K562 (cell line): ENCODE measurements around the gene APOBEC3F. TPM values are rescaled to one million over a fixed set of nuclear protein-coding genes. Genes with fewer than 3 reads are reported as not detected.

Experiments
- ATAC-seq: fragments of 200-7000 bp; cut with Tn5 transposase; 3 replicates; pipeline ENCODE4 v1.9.1; 2020; ENCODE audit warnings: moderate library complexity
- BruUV-seq: library from RNA; stranded (reverse); fragments of 400-500 nt; replicated peaks from 2 replicates; lab custom pipeline; 2021; lab: Mats Ljungman, UMichigan
- CTCF ChIA-PET: fragments of 300-600 bp; formaldehyde crosslinking; extraction: SDS; loops from one replicate; lab custom pipeline; 2021; ENCODE audit warnings: low intra/inter-chr PET ratio; lab: Yijun Ruan, JAX
- POLR2A ChIA-PET: fragments of 300-600, 350-650 bp; sonication (Branson Sonifier 250); formaldehyde crosslinking; extraction: SDS; loops from one replicate; lab custom pipeline; 2021; ENCODE audit warnings: antibody characterized with exemption, inconsistent platforms; lab: Yijun Ruan, JAX
- DNase-seq, 4 experiments: peaks; one replicate each; pipeline versions ENCODE4 v3.0.0 to v3.0.0-alpha.2; 2011 to 2018; ENCODE audit warnings: low spot score in 3 of 4, mixed read lengths in 3 of 4; ENCODE audit errors: extremely low read depth in 1 of 4
- FAIRE-seq: peaks from 2 replicates; lab custom pipeline; 2011; peaks lifted over from hg19 to GRCh38; lab: Jason Lieb, UNC
- H2AFZ ChIP-seq: 2 replicates; pipeline ENCODE4 v1.6.0; 2011; ENCODE audit warnings: low read depth, low read length, control low read depth, inconsistent platforms
- H3K27ac ChIP-seq: fragments of 200-600 bp; 3 replicates; pipeline ENCODE4 v1.8.0; 2011; ENCODE audit warnings: low read depth, mild to moderate bottlenecking, control low read depth, inconsistent platforms, low read length, moderate library complexity, mixed read lengths; ENCODE audit errors: extremely low read depth
- H3K27me3 ChIP-seq, 2 experiments: fragments of 300-600 bp in 1 of 2; 2 replicates in 1 of 2; 3 replicates in 1 of 2; pipeline versions ENCODE4 v1.6.0 to v1.8.0; 2011; ENCODE audit warnings: inconsistent platforms in 2 of 2, low read length in 2 of 2, mild to moderate bottlenecking in 1 of 2, mixed read lengths in 1 of 2, moderate library complexity in 1 of 2; ENCODE audit not compliant: control insufficient read depth in 2 of 2, insufficient read depth in 2 of 2
- H3K36me3 ChIP-seq: fragments of 300-600 bp; 3 replicates; pipeline ENCODE4 v1.8.0; 2011; ENCODE audit warnings: mild to moderate bottlenecking, low read length, inconsistent platforms; ENCODE audit not compliant: control insufficient read depth, insufficient read depth
- H3K4me1 ChIP-seq, 2 experiments: fragments of 200-600 bp in 1 of 2; replicated peaks in 1 of 2; 2 replicates in 1 of 2; 3 replicates in 1 of 2; pipeline versions ENCODE4 v1.5.1 to v1.8.0; 2011; ENCODE audit warnings: inconsistent platforms in 2 of 2, low read length in 2 of 2, mild to moderate bottlenecking in 1 of 2, mixed read lengths in 1 of 2, moderate library complexity in 1 of 2; ENCODE audit not compliant: control insufficient read depth in 2 of 2, insufficient read depth in 2 of 2
- H3K4me2 ChIP-seq: 2 replicates; pipeline ENCODE4 v1.6.1; 2011; ENCODE audit warnings: low read length, control low read depth, inconsistent platforms, mixed read lengths; ENCODE audit not compliant: insufficient read depth
- H3K4me3 ChIP-seq: fragments of 200-600 bp; sonication (generic), shearing (Covaris generic); 2 replicates; pipeline ENCODE4 v1.5.1; 2016; ENCODE audit warnings: control low read depth, inconsistent platforms
- H3K79me2 ChIP-seq: fragments of 200-600 bp; 3 replicates; pipeline ENCODE4 v1.8.0; 2011; ENCODE audit warnings: low read length, inconsistent platforms; ENCODE audit not compliant: control insufficient read depth, insufficient read depth
- H3K9ac ChIP-seq, 2 experiments: 2 replicates each; pipeline versions ENCODE4 v1.6.0 to v1.6.1; 2011; ENCODE audit warnings: low read depth in 2 of 2, low read length in 2 of 2, control low read depth in 1 of 2, inconsistent platforms in 1 of 2, mild to moderate bottlenecking in 1 of 2, mixed read lengths in 1 of 2; ENCODE audit not compliant: insufficient read depth in 1 of 2
- H3K9me1 ChIP-seq: one replicate; pipeline ENCODE4 v1.6.0; 2011; ENCODE audit warnings: inconsistent platforms, mild to moderate bottlenecking, low read length, moderate library complexity; ENCODE audit not compliant: control insufficient read depth, insufficient read depth
- H3K9me3 ChIP-seq: replicated peaks from 2 replicates; pipeline ENCODE4 v1.5.1; 2011; ENCODE audit warnings: low read depth, low read length, inconsistent platforms; ENCODE audit not compliant: control insufficient read depth, insufficient read depth
- H4K20me1 ChIP-seq: replicated peaks from 2 replicates; pipeline ENCODE4 v1.6.1; 2011; ENCODE audit warnings: low read length, inconsistent platforms, mixed read lengths; ENCODE audit not compliant: control insufficient read depth, insufficient read depth
- WGBS: fragments of 100-300 bp; shearing (Covaris generic); methylation state at CpG from one replicate; pipeline ENCODE4 v1.1.6; 2016; ENCODE audit warnings: low coverage, mixed read lengths; ENCODE audit not compliant: insufficient coverage; ENCODE audit errors: missing lambda C conversion rate; 5-methylcytosine and 5-hydroxymethylcytosine counted together
- in situ Hi-C: fragments of 300-500 bp; cut with MboI; formaldehyde crosslinking; loops from 4 replicates; pipeline ENCODE4 v1.15.0; 2018; ENCODE audit warnings: inconsistent platforms, mixed read lengths
- intact Hi-C: fragments of 100-400 bp; cut with micrococcal nuclease; formaldehyde crosslinking; loops from 2 replicates; pipeline ENCODE4 v1.14.2; 2022
- polyA plus RNA-seq, 8 experiments: library from polyadenylated mRNA; depleted of rRNA in 4 of 8; stranded (reverse) in 5 of 8; unstranded in 3 of 8; fragments of >200 nt; fragmentation: Nextera tagmentation in 2 of 8; fragmentation: Illumina TruSeq in 1 of 8; extraction: Ambion mirVana in 2 of 8; extraction: Trizol in 1 of 8; gene quantifications; 2 replicates each; pipeline versions ENCODE4 v1.2.1 to v1.2.3, GENCODE V29; 2011 to 2014; ENCODE audit warnings: inconsistent platforms in 1 of 8, missing spikeins in 1 of 8
- total RNA-seq, 7 experiments: library from RNA; depleted of rRNA in 6 of 7; stranded (reverse); fragments of >200 nt in 6 of 7; fragmentation: Illumina TruSeq in 2 of 7; extraction: Trizol in 2 of 7; gene quantifications; 2 replicates each; pipeline versions ENCODE4 v1.2.1 to v1.2.3, GENCODE V29; 2011 to 2021; ENCODE audit warnings: low replicate concordance in 1 of 7
- TF ChIP-seq, protein P1 (sequence below): fragments of 250-450 bp; sonication (Bioruptor Pico); IDR thresholded peaks from 2 replicates; pipeline ENCODE4 v1.4.0; 2020; ENCODE audit warnings: borderline replicate concordance
- TF ChIP-seq, protein P2 (sequence below): fragments of 450-650 bp; IDR thresholded peaks from 2 replicates; pipeline ENCODE4 v1.6.1; 2018; ENCODE audit not compliant: partially characterized antibody

The APOBEC3F gene
- total and polyA plus RNA-seq, 9 of the 15 experiments (the other 6 are each of a cell fraction or from before 2014, with no cell fraction given) = 1.1 to 3.3 (median 1.9) TPM

DNA sequence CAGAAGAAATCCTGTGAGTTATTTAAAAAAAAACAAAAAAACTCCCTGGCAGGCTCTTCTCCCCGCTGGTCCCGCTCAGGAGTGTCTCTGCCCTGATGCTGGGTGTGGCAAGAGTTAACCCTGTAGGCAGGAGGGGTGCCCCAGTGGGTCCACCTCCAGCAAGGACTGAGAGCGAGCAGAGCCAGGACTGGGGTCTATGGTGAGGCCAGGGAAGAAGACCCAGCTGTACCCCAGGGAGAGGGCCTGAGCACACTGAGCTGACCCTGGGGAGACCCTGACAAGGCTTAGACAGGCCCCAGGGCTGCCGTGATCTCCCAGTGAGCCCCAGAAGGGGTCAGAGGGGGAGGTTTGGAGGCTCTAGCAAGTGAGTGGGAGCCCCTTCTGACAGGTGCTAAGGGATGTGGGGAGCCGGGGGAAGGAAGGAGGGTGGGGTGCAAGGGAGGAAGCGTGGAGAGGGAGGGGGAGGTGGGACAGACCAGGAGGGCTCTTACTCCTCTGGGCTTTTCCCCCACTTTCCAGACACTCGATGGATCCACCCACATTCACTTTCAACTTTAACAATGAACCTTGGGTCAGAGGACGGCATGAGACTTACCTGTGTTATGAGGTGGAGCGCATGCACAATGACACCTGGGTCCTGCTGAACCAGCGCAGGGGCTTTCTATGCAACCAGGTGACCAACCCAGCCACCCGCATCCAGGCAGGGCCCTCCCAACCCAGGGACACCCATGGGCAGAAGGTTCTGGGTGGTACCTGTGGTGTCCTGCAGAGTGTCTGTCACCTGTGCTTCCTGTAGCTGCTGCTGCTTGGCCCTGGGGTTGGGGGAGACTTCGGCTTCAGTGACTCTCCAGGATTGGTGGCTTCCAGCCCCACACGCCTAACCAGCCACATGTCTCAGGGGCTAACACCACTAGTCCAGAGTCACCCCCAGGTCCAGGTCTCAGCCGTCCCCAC is 42.8 kb downstream of the APOBEC3F start:
- Histone ChIP-seq H3K27me3 (no peaks in the 10 kb centered on the region), H3K9me1 (no peaks in the 10 kb centered on the region), H3K79me2 (no peaks in the 10 kb centered on the region), H3K9me3 (no peaks in the 10 kb centered on the region), H2AFZ (no peak overlapping the region), H3K36me3 (no peaks in the 10 kb centered on the region; the same call in 2 of the 3 replicates), H3K4me3 (no peak overlapping the region), H3K4me1 (peaks cover 2 to 18% of the 10 kb centered on the region in 2 experiments; a peak in 4 of 5 replicates), H3K27ac (no peak overlapping the region), H3K9ac (peak overlapping the region in 1 of 2 experiments; percentile 26; a peak in 1 of 4 replicates), H4K20me1 (no peaks in the 10 kb centered on the region), H3K4me2 (no peak overlapping the region)
- in situ Hi-C loops (no loop called here), intact Hi-C loops (no loop called here)
- ChIA-PET CTCF (no interaction called here), POLR2A (interaction anchor here (1.2 kb wide), 1 partner anchor 12 kb away, joined by 4 read pairs; no protein-coding TSS in a partner anchor)
- ATAC-seq (no peak), FAIRE-seq (no peak), DNase-seq (no peak)
- BruUV-seq = no TSS peak
- WGBS = 77% methylated on average over 4 of the region's 14 CpGs
- TF ChIP-seq, protein P1, sequence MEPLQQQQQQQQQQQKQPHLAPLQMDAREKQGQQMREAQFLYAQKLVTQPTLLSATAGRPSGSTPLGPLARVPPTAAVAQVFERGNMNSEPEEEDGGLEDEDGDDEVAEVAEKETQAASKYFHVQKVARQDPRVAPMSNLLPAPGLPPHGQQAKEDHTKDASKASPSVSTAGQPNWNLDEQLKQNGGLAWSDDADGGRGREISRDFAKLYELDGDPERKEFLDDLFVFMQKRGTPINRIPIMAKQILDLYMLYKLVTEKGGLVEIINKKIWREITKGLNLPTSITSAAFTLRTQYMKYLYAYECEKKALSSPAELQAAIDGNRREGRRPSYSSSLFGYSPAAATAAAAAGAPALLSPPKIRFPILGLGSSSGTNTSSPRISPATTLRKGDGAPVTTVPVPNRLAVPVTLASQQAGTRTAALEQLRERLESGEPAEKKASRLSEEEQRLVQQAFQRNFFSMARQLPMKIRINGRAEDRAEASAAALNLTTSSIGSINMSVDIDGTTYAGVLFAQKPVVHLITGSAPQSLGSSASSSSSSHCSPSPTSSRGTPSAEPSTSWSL = no peak
- TF ChIP-seq, protein P2, sequence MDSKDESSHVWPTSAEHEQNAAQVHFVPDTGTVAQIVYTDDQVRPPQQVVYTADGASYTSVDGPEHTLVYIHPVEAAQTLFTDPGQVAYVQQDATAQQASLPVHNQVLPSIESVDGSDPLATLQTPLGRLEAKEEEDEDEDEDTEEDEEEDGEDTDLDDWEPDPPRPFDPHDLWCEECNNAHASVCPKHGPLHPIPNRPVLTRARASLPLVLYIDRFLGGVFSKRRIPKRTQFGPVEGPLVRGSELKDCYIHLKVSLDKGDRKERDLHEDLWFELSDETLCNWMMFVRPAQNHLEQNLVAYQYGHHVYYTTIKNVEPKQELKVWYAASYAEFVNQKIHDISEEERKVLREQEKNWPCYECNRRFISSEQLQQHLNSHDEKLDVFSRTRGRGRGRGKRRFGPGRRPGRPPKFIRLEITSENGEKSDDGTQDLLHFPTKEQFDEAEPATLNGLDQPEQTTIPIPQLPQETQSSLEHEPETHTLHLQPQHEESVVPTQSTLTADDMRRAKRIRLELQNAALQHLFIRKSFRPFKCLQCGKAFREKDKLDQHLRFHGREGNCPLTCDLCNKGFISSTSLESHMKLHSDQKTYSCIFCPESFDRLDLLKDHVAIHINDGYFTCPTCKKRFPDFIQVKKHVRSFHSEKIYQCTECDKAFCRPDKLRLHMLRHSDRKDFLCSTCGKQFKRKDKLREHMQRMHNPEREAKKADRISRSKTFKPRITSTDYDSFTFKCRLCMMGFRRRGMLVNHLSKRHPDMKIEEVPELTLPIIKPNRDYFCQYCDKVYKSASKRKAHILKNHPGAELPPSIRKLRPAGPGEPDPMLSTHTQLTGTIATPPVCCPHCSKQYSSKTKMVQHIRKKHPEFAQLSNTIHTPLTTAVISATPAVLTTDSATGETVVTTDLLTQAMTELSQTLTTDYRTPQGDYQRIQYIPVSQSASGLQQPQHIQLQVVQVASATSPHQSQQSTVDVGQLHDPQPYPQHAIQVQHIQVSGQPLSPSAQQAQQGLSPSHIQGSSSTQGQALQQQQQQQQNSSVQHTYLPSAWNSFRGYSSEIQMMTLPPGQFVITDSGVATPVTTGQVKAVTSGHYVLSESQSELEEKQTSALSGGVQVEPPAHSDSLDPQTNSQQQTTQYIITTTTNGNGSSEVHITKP = peak; percentile 57
